PC-3 (cell line): ENCODE results near the gene UBE2D2. TPM values are rescaled to one million over a fixed set of nuclear protein-coding genes. Genes with fewer than 3 reads are reported as not detected.
"Not testable (repeated sequence)": the region's sequence is repeated elsewhere in the genome, so short reads cannot be mapped to it uniquely, and the experiment has no call there.

Source experiments
- ATAC-seq: fragments of 200-7000 bp; cut with Tn5 transposase; 2 replicates; pipeline ENCODE4 v1.9.1; 2020; ENCODE audit warnings: mild to moderate bottlenecking, moderate library complexity
- BruUV-seq: library from RNA; stranded (reverse); fragments of 400-500 nt; replicated peaks from 2 replicates; lab custom pipeline; 2021; lab: Mats Ljungman, UMichigan
- CTCF ChIA-PET: fragments of 300-600 bp; sonication (Branson Sonifier 250); formaldehyde crosslinking; loops from one replicate; lab custom pipeline; 2022; ENCODE audit warnings: antibody characterized with exemption; lab: Charles Lee
- POLR2A ChIA-PET: fragments of 300-600 bp; sonication (Branson Sonifier 250); formaldehyde crosslinking; loops from one replicate; lab custom pipeline; 2022; ENCODE audit warnings: antibody characterized with exemption; ENCODE audit not compliant: unreplicated experiment; lab: Charles Lee
- DNase-seq: peaks from one replicate; pipeline ENCODE4 v3.0.0-alpha.2; 2015
- H2AFZ ChIP-seq: fragments of 300-600 bp; sonication (generic); 2 replicates; pipeline ENCODE4 v1.6.0; 2016; ENCODE audit warnings: antibody characterized with exemption, low read length
- H3F3A ChIP-seq: fragments of 300-600 bp; sonication (generic); one replicate; pipeline ENCODE4 v1.6.0; 2017; ENCODE audit warnings: antibody characterized with exemption, low read length, control low read depth, mild to moderate bottlenecking; ENCODE audit not compliant: unreplicated experiment
- H3K27ac ChIP-seq: fragments of 300-600 bp; sonication (generic); 2 replicates; pipeline ENCODE4 v1.5.1; 2016; ENCODE audit warnings: mild to moderate bottlenecking, low read length
- H3K27me3 ChIP-seq: fragments of 300-600 bp; sonication (generic); 2 replicates; pipeline ENCODE4 v1.6.1; 2016; ENCODE audit warnings: low read length, mixed read lengths
- H3K36me3 ChIP-seq: fragments of 300-600 bp; sonication (generic); 2 replicates; pipeline ENCODE4 v1.6.1; 2016; ENCODE audit warnings: low read depth, mixed run types, low read length, mixed read lengths
- H3K4me1 ChIP-seq: fragments of 300-600 bp; sonication (generic); 2 replicates; pipeline ENCODE4 v1.5.1; 2016; ENCODE audit warnings: low read length; ENCODE audit not compliant: insufficient read depth
- H3K4me2 ChIP-seq: fragments of 300-600 bp; sonication (generic); 2 replicates; pipeline ENCODE4 v1.6.0; 2016; ENCODE audit warnings: low read length
- H3K4me3 ChIP-seq: fragments of 300-600 bp; sonication (generic); 2 replicates; pipeline ENCODE4 v1.5.1; 2016; ENCODE audit warnings: mild to moderate bottlenecking, low read length, mixed read lengths
- H3K79me2 ChIP-seq: fragments of 300-600 bp; sonication (generic); 2 replicates; pipeline ENCODE4 v1.6.1; 2017; ENCODE audit warnings: low read length, mixed read lengths
- H3K9ac ChIP-seq: fragments of 300-600 bp; sonication (generic); 2 replicates; pipeline ENCODE4 v1.6.0; 2016; ENCODE audit warnings: mild to moderate bottlenecking, low read length
- H3K9me2 ChIP-seq: fragments of 300-600 bp; sonication (generic); replicated peaks from 2 replicates; pipeline ENCODE4 v1.6.1; 2016; ENCODE audit warnings: mixed run types, low read length, mixed read lengths
- H3K9me3 ChIP-seq: fragments of 300-600 bp; sonication (generic); 2 replicates; pipeline ENCODE4 v1.6.1; 2016; ENCODE audit warnings: low read length, mixed read lengths
- H4K20me1 ChIP-seq: fragments of 300-600 bp; sonication (generic); 2 replicates; pipeline ENCODE4 v1.6.1; 2016; ENCODE audit warnings: low read length, mixed read lengths
- CTCF ChIP-seq: fragments of 300-600 bp; sonication (generic); conservative IDR thresholded peaks from 2 replicates; pipeline ENCODE4 v1.5.1; 2017; ENCODE audit warnings: antibody characterized with exemption, low read depth, mild to moderate bottlenecking, low read length
- EZH2 ChIP-seq: fragments of 300-600 bp; sonication (generic); IDR thresholded peaks from one replicate; pipeline ENCODE4 v1.6.1; 2017; ENCODE audit warnings: antibody characterized with exemption, mild to moderate bottlenecking, low read length; ENCODE audit not compliant: unreplicated experiment
- EZH2phosphoT487 ChIP-seq: fragments of 300-600 bp; sonication (generic); IDR thresholded peaks from 2 replicates; pipeline ENCODE4 v1.6.1; 2018; ENCODE audit warnings: mild to moderate bottlenecking, antibody characterized with exemption, low read length, borderline replicate concordance
- intact Hi-C: fragments of 100-400 bp; cut with micrococcal nuclease; formaldehyde crosslinking; loops from 2 replicates; pipeline ENCODE4 v1.9.0; 2023
- total RNA-seq: library from RNA; depleted of rRNA; stranded (reverse); fragments of >200 nt; gene quantifications from 2 replicates; pipeline ENCODE4 v1.2.3, GENCODE V29; 2014

UBE2D2 gene
- total RNA-seq, 1 experiment from 2014 or later: 98.7 TPM

GRCh38 chr5:139575751-139576150 lies 14.6 kb downstream of the UBE2D2 start:
- Histone ChIP-seq H3K27ac (no peak overlapping the region), H3K27me3 (no peaks in the 10 kb centered on the region), H3F3A (no peaks in the 10 kb centered on the region), H3K4me3 (no peak overlapping the region), H3K4me2 (no peak overlapping the region), H3K9ac (no peak overlapping the region), H3K9me2 (no peaks in the 10 kb centered on the region), H2AFZ (no peak overlapping the region), H3K79me2 (peaks cover 93% of the 10 kb centered on the region), H3K4me1 (no peaks in the 10 kb centered on the region), H4K20me1 (peaks cover 51% of the 10 kb centered on the region), H3K9me3 (no peaks in the 10 kb centered on the region), H3K36me3 (peaks cover 2% of the 10 kb centered on the region; the same call in 1 of the 2 replicates)
- intact Hi-C loops: loop anchor here (2.0 kb wide), 1 partner anchor 57 kb away; no protein-coding TSS in a partner anchor
- ATAC-seq: no peak
- no peak for TF ChIP-seq EZH2phosphoT487
- no peak for TF ChIP-seq EZH2
- no peak for TF ChIP-seq CTCF
- no TSS peak for BruUV-seq
- POLR2A ChIA-PET: no interaction called here
- no peak for DNase-seq
- CTCF ChIA-PET: no interaction called here

- POLR2A ChIA-PET: no interaction called here
- H3K9ac ChIP-seq: no peak overlapping the region
- H3K27ac ChIP-seq: no peak overlapping the region
- peaks cover 2% of the 10 kb centered on the region; the same call in 1 of the 2 replicates for H3K36me3 ChIP-seq
- no peak overlapping the region for H2AFZ ChIP-seq
- H3K79me2 ChIP-seq: peaks cover 93% of the 10 kb centered on the region
- ATAC-seq (no peak), DNase-seq (no peak)
- H3K27me3 ChIP-seq: no peaks in the 10 kb centered on the region
- no peaks in the 10 kb centered on the region for H3F3A ChIP-seq
- peaks cover 43% of the 10 kb centered on the region; the same call in 1 of the 2 replicates for H4K20me1 ChIP-seq
- H3K9me2 ChIP-seq: no peaks in the 10 kb centered on the region
- BruUV-seq: no TSS peak
- H3K4me3 ChIP-seq: no peak overlapping the region
- CTCF ChIA-PET: interaction anchor here (0.5 kb wide), 1 partner anchor 674 kb away, joined by 3 read pairs; no protein-coding TSS in a partner anchor
- intact Hi-C loops: no loop called here
- TF ChIP-seq EZH2phosphoT487: no peak
- TF ChIP-seq CTCF: no peak
- no peak for TF ChIP-seq EZH2
- H3K4me1 ChIP-seq: no peaks in the 10 kb centered on the region
- H3K9me3 ChIP-seq: no peaks in the 10 kb centered on the region
- H3K4me2 ChIP-seq: no peak overlapping the region
Measured at GRCh38 chr5:139577689-139578290, 16.7 kb downstream of the UBE2D2 start.

GRCh38 chr5:139578325-139578724 lies 17.2 kb downstream of the UBE2D2 start:
- BruUV-seq: no TSS peak
- Histone ChIP-seq H4K20me1 (peaks cover 43% of the 10 kb centered on the region; the same call in 1 of the 2 replicates), H3K36me3 (peaks cover 2% of the 10 kb centered on the region; the same call in 1 of the 2 replicates), H3K27ac (no peak overlapping the region), H3K4me2 (no peak overlapping the region), H3K4me1 (no peaks in the 10 kb centered on the region), H3K9ac (no peak overlapping the region), H3K9me2 (no peaks in the 10 kb centered on the region), H3K27me3 (no peaks in the 10 kb centered on the region), H3K4me3 (no peak overlapping the region), H3K9me3 (no peaks in the 10 kb centered on the region), H2AFZ (no peak overlapping the region), H3F3A (no peaks in the 10 kb centered on the region), H3K79me2 (peaks cover 94% of the 10 kb centered on the region)
- DNase-seq (no peak), ATAC-seq (no peak)
- TF ChIP-seq EZH2phosphoT487 (no peak), CTCF (no peak), EZH2 (no peak)
- CTCF ChIA-PET: no interaction called here
- intact Hi-C loops: no loop called here
- POLR2A ChIA-PET: interaction anchor here (0.6 kb wide), 1 partner anchor 21 kb away, joined by 3 read pairs; no protein-coding TSS in a partner anchor

GRCh38 chr5:139582181-139582580 lies 21.0 kb downstream of the UBE2D2 start:
- H3F3A ChIP-seq, H3K36me3 ChIP-seq, H3K9me2 ChIP-seq, H3K9ac ChIP-seq, H3K27ac ChIP-seq, DNase-seq, H3K27me3 ChIP-seq, H3K9me3 ChIP-seq, CTCF ChIA-PET, POLR2A ChIA-PET, intact Hi-C loops, H3K4me3 ChIP-seq, ATAC-seq, H2AFZ ChIP-seq, H3K4me1 ChIP-seq, BruUV-seq, H3K4me2 ChIP-seq: not testable (repeated sequence)
- Histone ChIP-seq H3K79me2 (peaks cover 98% of the 10 kb centered on the region), H4K20me1 (peaks cover 19% of the 10 kb centered on the region; the same call in 1 of the 2 replicates)
